Peyer's patch (tissue), 4 donors: ENCODE results near the gene ETV6.

Experiments used
- CTCF ChIP-seq, 6 experiments: fragments of 450-650 bp in 4 of 6; fragments of 200-600 bp in 2 of 6; sonication (generic) in 1 of 6; IDR thresholded peaks; one replicate each; pipeline ENCODE4 v1.5.1; 2017 to 2019; ENCODE audit warnings: antibody characterized with exemption in 6 of 6, mild to moderate bottlenecking in 3 of 6, moderate library complexity in 1 of 6
- POLR2A ChIP-seq, 2 donors: fragments of 450-650 bp; IDR thresholded peaks; one replicate each; pipeline ENCODE4 v1.5.1; 2017; ENCODE audit warnings: antibody characterized with exemption in 2 of 2, mild to moderate bottlenecking in 2 of 2, moderate library complexity in 2 of 2

DNA sequence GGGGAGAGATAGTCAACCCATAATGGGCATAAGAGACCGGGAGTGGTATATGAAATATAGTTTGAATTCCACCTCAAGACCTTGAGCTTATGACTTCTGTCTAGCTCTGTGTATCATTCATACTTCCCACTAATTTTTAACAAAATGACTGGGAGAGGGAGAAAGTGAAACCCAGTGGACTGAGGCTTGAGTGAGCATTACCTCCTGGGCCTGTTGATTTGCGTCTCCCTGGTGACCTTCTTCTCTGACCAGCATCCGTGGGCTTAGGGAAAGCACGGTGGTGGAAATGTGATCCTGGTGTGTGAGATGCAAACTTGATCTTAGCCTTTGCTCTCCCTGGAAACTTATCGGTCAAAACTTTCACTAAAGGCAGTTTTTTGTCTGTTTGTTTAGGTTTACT, 213.3 kb downstream of the ETV6 start:
- no peak for TF ChIP-seq CTCF (IDR thresholded peaks at IDR 0.05)
- no peak for TF ChIP-seq POLR2A (IDR thresholded peaks at IDR 0.05)
